A549 (cell line): ENCODE data around the gene P2RX4. TPM values are rescaled to one million over a fixed set of nuclear protein-coding genes. Genes with fewer than 3 reads are reported as not detected.

Experiments
- ATAC-seq, 2 experiments: fragments of 200-7000 bp in 1 of 2; fragments of >200 bp in 1 of 2; cut with Nextera tagmentation in 1 of 2; cut with Tn5 transposase in 1 of 2; 3 replicates each; pipeline versions ENCODE4 v1.8.0 to v1.9.1; 2018 to 2020; ENCODE audit warnings: mild to moderate bottlenecking in 1 of 2, moderate library complexity in 1 of 2
- CTCF ChIA-PET: fragments of 300-600 bp; sonication (Branson Sonifier 250); formaldehyde crosslinking; extraction: SDS; loops from one replicate; lab custom pipeline; 2021; ENCODE audit warnings: antibody characterized with exemption, inconsistent platforms; lab: Yijun Ruan, JAX
- POLR2A ChIA-PET: fragments of 350-600 bp; formaldehyde crosslinking; extraction: SDS; loops from one replicate; lab custom pipeline; 2021; ENCODE audit warnings: antibody characterized with exemption, inconsistent platforms; lab: Yijun Ruan, JAX
- DNase-seq, 2 experiments: peaks; one replicate each; pipeline versions ENCODE4 v3.0.0 to v3.0.0-alpha.2; 2011 to 2016; ENCODE audit warnings: low read depth in 1 of 2, low spot score in 1 of 2
- FAIRE-seq: peaks from 2 replicates; lab custom pipeline; 2011; peaks lifted over from hg19 to GRCh38; lab: Jason Lieb, UNC
- H3K27ac ChIP-seq, 2 experiments: fragments of >200 bp; sonication (Bioruptor Twin); formaldehyde crosslinking; 3 replicates each; pipeline ENCODE4 v1.5.1; 2016 to 2017
- H3K4me1 ChIP-seq: fragments of >200 bp; sonication (Bioruptor Twin); formaldehyde crosslinking; 3 replicates; pipeline ENCODE4 v1.6.1; 2016
- H3K4me2 ChIP-seq: fragments of >200 bp; sonication (Bioruptor Twin); formaldehyde crosslinking; 3 replicates; pipeline ENCODE4 v1.6.1; 2016
- H3K4me3 ChIP-seq: fragments of >200 bp; sonication (Bioruptor Twin); formaldehyde crosslinking; 3 replicates; pipeline ENCODE4 v1.5.1; 2016
- H3K9me3 ChIP-seq: fragments of >200 bp; sonication (Bioruptor Twin); formaldehyde crosslinking; 3 replicates; pipeline ENCODE4 v1.6.1; 2016
- BHLHE40 ChIP-seq: IDR thresholded peaks from 2 replicates; pipeline ENCODE4 v1.6.1; 2012; ENCODE audit warnings: low read depth, low read length, inconsistent platforms
- CBX8 ChIP-seq: fragments of 200-600 bp; sonication (generic); IDR thresholded peaks from 2 replicates; pipeline ENCODE4 v1.6.1; 2016
- CHD2 ChIP-seq: fragments of 150-350 bp; IDR thresholded peaks from 2 replicates; pipeline ENCODE4 v1.6.1; 2014; ENCODE audit warnings: low read length; ENCODE audit not compliant: partially characterized antibody
- EHMT2 ChIP-seq: fragments of 200-600 bp; sonication (generic); IDR thresholded peaks from 2 replicates; pipeline ENCODE4 v1.6.1; 2016; ENCODE audit warnings: antibody characterized with exemption, low read depth, mild to moderate bottlenecking, moderate library complexity
- EP300 ChIP-seq, 2 experiments: fragments of >200 bp; sonication (Bioruptor Twin); formaldehyde crosslinking; IDR thresholded peaks; 2 replicates in 1 of 2; 3 replicates in 1 of 2; pipeline ENCODE4 v1.6.1; 2016 to 2017
- FOXS1 ChIP-seq: fragments of 250-450 bp; sonication (Bioruptor Pico); IDR thresholded peaks from 2 replicates; pipeline ENCODE4 v1.5.0; 2020; ENCODE audit warnings: mild to moderate bottlenecking, moderate library complexity
- HOXB13 ChIP-seq: fragments of 250-450 bp; sonication (Bioruptor Pico); IDR thresholded peaks from 2 replicates; pipeline ENCODE4 v1.5.0; 2020; ENCODE audit warnings: low read depth, mild to moderate bottlenecking, moderate library complexity
- HOXB5 ChIP-seq: fragments of 250-450 bp; sonication (Bioruptor Pico); IDR thresholded peaks from 2 replicates; pipeline ENCODE4 v1.5.0; 2020; ENCODE audit warnings: mild to moderate bottlenecking, moderate library complexity
- JUNB ChIP-seq: fragments of >200 bp; sonication (Bioruptor Twin); formaldehyde crosslinking; IDR thresholded peaks from 2 replicates; pipeline ENCODE4 v1.6.1; 2016
- KDM1A ChIP-seq: fragments of 200-600 bp; sonication (generic); IDR thresholded peaks from 2 replicates; pipeline ENCODE4 v1.6.1; 2016; ENCODE audit warnings: low read depth, mild to moderate bottlenecking
- MAFK ChIP-seq: fragments of 450-650 bp; IDR thresholded peaks from 2 replicates; pipeline ENCODE4 v1.6.1; 2014; ENCODE audit not compliant: partially characterized antibody
- MAZ ChIP-seq: fragments of 150-350 bp; IDR thresholded peaks from 2 replicates; pipeline ENCODE4 v1.6.1; 2014; ENCODE audit warnings: antibody characterized with exemption, low read depth, low read length, borderline replicate concordance
- PBX3 ChIP-seq: IDR thresholded peaks from 2 replicates; pipeline ENCODE4 v1.6.1; 2012
- POLR2A ChIP-seq: IDR thresholded peaks from 2 replicates; pipeline ENCODE4 v1.6.1; 2012; ENCODE audit warnings: mild to moderate bottlenecking, low read length
- RARB ChIP-seq: fragments of 250-450 bp; sonication (Bioruptor Pico); IDR thresholded peaks from 2 replicates; pipeline ENCODE4 v1.8.0; 2021; ENCODE audit warnings: mild to moderate bottlenecking, moderate library complexity
- RCOR1 ChIP-seq: fragments of 150-350 bp; IDR thresholded peaks from 2 replicates; pipeline ENCODE4 v1.6.1; 2014; ENCODE audit warnings: antibody characterized with exemption, low read length, low read depth
- RFX5 ChIP-seq: fragments of 450-650 bp; IDR thresholded peaks from 2 replicates; pipeline ENCODE4 v1.7.1; 2014; ENCODE audit warnings: antibody characterized with exemption, mild to moderate bottlenecking, moderate library complexity
- RNF2 ChIP-seq: fragments of 200-600 bp; sonication (generic); IDR thresholded peaks from 2 replicates; pipeline ENCODE4 v1.6.1; 2016; ENCODE audit warnings: low read depth, mild to moderate bottlenecking, antibody characterized with exemption, moderate library complexity, borderline replicate concordance
- SMC3 ChIP-seq: fragments of >200 bp; sonication (Bioruptor Twin); formaldehyde crosslinking; IDR thresholded peaks from 3 replicates; pipeline ENCODE4 v1.6.1; 2018; ENCODE audit warnings: inconsistent platforms
- ZFP36 ChIP-seq: fragments of 450-650 bp; IDR thresholded peaks from 2 replicates; pipeline ENCODE4 v1.6.1; 2014; ENCODE audit warnings: borderline replicate concordance; ENCODE audit not compliant: partially characterized antibody
- ZSCAN20 ChIP-seq: fragments of 250-450 bp; sonication (Bioruptor Pico); IDR thresholded peaks from 2 replicates; pipeline ENCODE4 v1.8.0; 2022; ENCODE audit warnings: mild to moderate bottlenecking, moderate library complexity
- WGBS: methylation state at CpG from one replicate; pipeline ENCODE4 v1.1.6; 2017; ENCODE audit errors: missing lambda C conversion rate; 5-methylcytosine and 5-hydroxymethylcytosine counted together
- polyA plus RNA-seq, 4 experiments: library from polyadenylated mRNA; depleted of rRNA in 3 of 4; stranded (reverse); fragments of >200 nt; fragmentation: RNase III in 1 of 4; extraction: RNeasy Plus Mini Kit Qiagen cat#74134 plus additional on column Dnase treatment in 1 of 4; gene quantifications; 2 replicates in 3 of 4; 3 replicates in 1 of 4; pipeline ENCODE4 v1.2.3, GENCODE V29; 2011 to 2017
- TF ChIP-seq, protein P1 (sequence below): fragments of 250-450 bp; sonication (Bioruptor Pico); IDR thresholded peaks from 2 replicates; pipeline ENCODE4 v1.5.0; 2020; ENCODE audit warnings: low read depth, mild to moderate bottlenecking, moderate library complexity
- TF ChIP-seq, protein P2 (sequence below): fragments of >200 bp; sonication (Bioruptor Twin); formaldehyde crosslinking; IDR thresholded peaks from 3 replicates; pipeline ENCODE4 v1.5.1; 2016
- TF ChIP-seq, protein P3 (sequence below): fragments of >200 bp; sonication (Bioruptor Twin); formaldehyde crosslinking; IDR thresholded peaks from 3 replicates; pipeline ENCODE4 v1.6.1; 2016

P2RX4 gene
- polyA plus RNA-seq, 2 of the 4 experiments (the other 2 are of a cell fraction), result 16.0 to 27.5 TPM

DNA sequence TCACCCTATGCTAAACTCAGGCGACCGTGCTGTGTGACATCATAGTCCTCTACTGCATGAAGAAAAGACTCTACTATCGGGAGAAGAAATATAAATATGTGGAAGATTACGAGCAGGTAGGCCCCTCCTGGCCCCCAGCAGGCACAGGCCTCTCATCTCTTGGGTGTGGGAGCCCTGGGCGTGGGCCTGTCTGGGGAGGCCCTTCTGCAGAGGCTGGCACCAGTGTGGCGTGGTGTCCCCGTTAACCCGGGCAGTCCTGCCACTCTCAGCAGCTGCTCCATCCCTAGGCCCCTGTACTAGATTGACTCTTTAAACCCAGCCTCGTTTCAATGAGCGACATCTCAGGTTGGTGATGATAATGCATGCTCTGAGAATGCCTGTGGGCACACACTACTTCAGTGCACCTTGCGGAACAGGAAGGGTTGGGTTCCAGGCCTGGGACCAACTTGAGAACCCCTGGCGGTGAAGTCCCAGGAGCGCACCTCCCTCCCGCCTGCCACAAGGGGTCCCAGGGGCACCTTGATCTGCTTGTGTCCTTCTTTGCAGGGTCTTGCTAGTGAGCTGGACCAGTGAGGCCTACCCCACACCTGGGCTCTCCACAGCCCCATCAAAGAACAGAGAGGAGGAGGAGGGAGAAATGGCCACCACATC, 23.2 kb downstream of the P2RX4 start:
- ChIA-PET CTCF (interaction anchor here (0.6 kb wide), 1 partner anchor 16 kb away, joined by 4 read pairs; no protein-coding TSS in a partner anchor), POLR2A (no interaction called here)
- Histone ChIP-seq H3K4me2 (no peak overlapping the region), H3K27ac (no peak overlapping the region), H3K4me3 (no peak overlapping the region), H3K4me1 (0 out of 3 replicates have a peak, but pooled peaks cover 3% of the 10 kb centered on the region), H3K9me3 (no peaks in the 10 kb centered on the region)
- ATAC-seq, result peak; percentile 10 to 37; a peak in 3 of 6 replicates
- FAIRE-seq, result no peak
- DNase-seq, result no peak
- TF ChIP-seq EP300 (IDR thresholded peaks at IDR 0.05) (no peak), RARB (no peak), CHD2 (no peak), EHMT2 (no peak), KDM1A (no peak), CBX8 (no peak), BHLHE40 (no peak), MAFK (no peak)
- TF ChIP-seq, protein P1, sequence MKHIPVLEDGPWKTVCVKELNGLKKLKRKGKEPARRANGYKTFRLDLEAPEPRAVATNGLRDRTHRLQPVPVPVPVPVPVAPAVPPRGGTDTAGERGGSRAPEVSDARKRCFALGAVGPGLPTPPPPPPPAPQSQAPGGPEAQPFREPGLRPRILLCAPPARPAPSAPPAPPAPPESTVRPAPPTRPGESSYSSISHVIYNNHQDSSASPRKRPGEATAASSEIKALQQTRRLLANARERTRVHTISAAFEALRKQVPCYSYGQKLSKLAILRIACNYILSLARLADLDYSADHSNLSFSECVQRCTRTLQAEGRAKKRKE (CRISPR knock-in tag), result no peak
- TF ChIP-seq, all 56 proteins: peak for 0
- 96% methylated on average over 14 of the region's 14 CpGs for WGBS

- TF ChIP-seq RNF2 (no peak), RFX5 (no peak), MAZ (no peak), EHMT2 (no peak), RCOR1 (no peak), HOXB5 (CRISPR knock-in tag) (no peak), JUNB (no peak)
- TF ChIP-seq, protein P2, sequence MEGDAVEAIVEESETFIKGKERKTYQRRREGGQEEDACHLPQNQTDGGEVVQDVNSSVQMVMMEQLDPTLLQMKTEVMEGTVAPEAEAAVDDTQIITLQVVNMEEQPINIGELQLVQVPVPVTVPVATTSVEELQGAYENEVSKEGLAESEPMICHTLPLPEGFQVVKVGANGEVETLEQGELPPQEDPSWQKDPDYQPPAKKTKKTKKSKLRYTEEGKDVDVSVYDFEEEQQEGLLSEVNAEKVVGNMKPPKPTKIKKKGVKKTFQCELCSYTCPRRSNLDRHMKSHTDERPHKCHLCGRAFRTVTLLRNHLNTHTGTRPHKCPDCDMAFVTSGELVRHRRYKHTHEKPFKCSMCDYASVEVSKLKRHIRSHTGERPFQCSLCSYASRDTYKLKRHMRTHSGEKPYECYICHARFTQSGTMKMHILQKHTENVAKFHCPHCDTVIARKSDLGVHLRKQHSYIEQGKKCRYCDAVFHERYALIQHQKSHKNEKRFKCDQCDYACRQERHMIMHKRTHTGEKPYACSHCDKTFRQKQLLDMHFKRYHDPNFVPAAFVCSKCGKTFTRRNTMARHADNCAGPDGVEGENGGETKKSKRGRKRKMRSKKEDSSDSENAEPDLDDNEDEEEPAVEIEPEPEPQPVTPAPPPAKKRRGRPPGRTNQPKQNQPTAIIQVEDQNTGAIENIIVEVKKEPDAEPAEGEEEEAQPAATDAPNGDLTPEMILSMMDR, result no peak
- H3K4me3 ChIP-seq, result no peak overlapping the region
- no peak for FAIRE-seq
- H3K27ac ChIP-seq, result no peak overlapping the region
- no peak for DNase-seq
- no peak for ATAC-seq
- POLR2A ChIA-PET, result no interaction called here
- WGBS, result 91% methylated on average over 10 of the region's 11 CpGs
- H3K4me1 ChIP-seq, result 0 out of 3 replicates have a peak, but pooled peaks cover 3% of the 10 kb centered on the region
- CTCF ChIA-PET, result interaction anchor here (0.6 to 1.4 kb wide), 2 partner anchors 16 to 172 kb away, joined by 4 read pairs; no protein-coding TSS in a partner anchor
- H3K9me3 ChIP-seq, result no peaks in the 10 kb centered on the region
- no peak overlapping the region for H3K4me2 ChIP-seq
Measured at GRCh38 chr12:121233628-121234020, 23.7 kb downstream of the P2RX4 start.

- Histone ChIP-seq H3K27ac (no peak overlapping the region), H3K4me3 (no peak overlapping the region), H3K9me3 (no peaks in the 10 kb centered on the region), H3K4me2 (no peak overlapping the region), H3K4me1 (no peaks in the 10 kb centered on the region)
- no peak for DNase-seq
- CTCF ChIA-PET, result no interaction called here
- WGBS, result 89% methylated on average over 9 of the region's 9 CpGs
- POLR2A ChIA-PET, result no interaction called here
- ATAC-seq, result no peak
- no peak for TF ChIP-seq CHD2
- TF ChIP-seq EHMT2, result no peak
- FAIRE-seq, result no peak
Measured at GRCh38 chr12:121236776-121237175, 26.8 kb downstream of the P2RX4 start.

GRCh38 chr12:121237415-121237814, 27.5 kb downstream of the P2RX4 start:
- Histone ChIP-seq H3K4me1 (no peaks in the 10 kb centered on the region), H3K27ac (no peak overlapping the region), H3K9me3 (no peaks in the 10 kb centered on the region), H3K4me3 (no peak overlapping the region), H3K4me2 (no peak overlapping the region)
- 82% methylated on average over 8 of the region's 8 CpGs for WGBS
- ChIA-PET POLR2A (no interaction called here), CTCF (interaction anchor here (1.0 kb wide), 2 partner anchors 21 to 29 kb away, joined by 3 read pairs; no protein-coding TSS in a partner anchor)
- no peak for ATAC-seq
- DNase-seq, result no peak
- no peak for TF ChIP-seq SMC3
- TF ChIP-seq POLR2A, result no peak
- TF ChIP-seq, protein P3, sequence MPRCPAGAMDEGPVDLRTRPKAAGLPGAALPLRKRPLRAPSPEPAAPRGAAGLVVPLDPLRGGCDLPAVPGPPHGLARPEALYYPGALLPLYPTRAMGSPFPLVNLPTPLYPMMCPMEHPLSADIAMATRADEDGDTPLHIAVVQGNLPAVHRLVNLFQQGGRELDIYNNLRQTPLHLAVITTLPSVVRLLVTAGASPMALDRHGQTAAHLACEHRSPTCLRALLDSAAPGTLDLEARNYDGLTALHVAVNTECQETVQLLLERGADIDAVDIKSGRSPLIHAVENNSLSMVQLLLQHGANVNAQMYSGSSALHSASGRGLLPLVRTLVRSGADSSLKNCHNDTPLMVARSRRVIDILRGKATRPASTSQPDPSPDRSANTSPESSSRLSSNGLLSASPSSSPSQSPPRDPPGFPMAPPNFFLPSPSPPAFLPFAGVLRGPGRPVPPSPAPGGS, result no peak
- no peak for TF ChIP-seq FOXS1 (CRISPR knock-in tag)
- TF ChIP-seq HOXB13, result no peak
- no peak for TF ChIP-seq EP300 (IDR thresholded peaks at IDR 0.05)
- no peak for TF ChIP-seq ZSCAN20 (CRISPR knock-in tag)
- no peak for TF ChIP-seq RNF2
- TF ChIP-seq ZFP36, result no peak
- no peak for TF ChIP-seq PBX3
- no peak for TF ChIP-seq MAFK
- no peak for FAIRE-seq
